Gastrocnemius medialis (tissue), 4 donors: ENCODE measurements around the gene TEX14.

ENCODE experiments used
- POLR2A ChIP-seq, 2 donors: fragments of 450-650 bp; IDR thresholded peaks; one replicate each; pipeline ENCODE4 v1.6.1; 2017; ENCODE audit warnings: antibody characterized with exemption in 2 of 2, mild to moderate bottlenecking in 2 of 2, moderate library complexity in 2 of 2
- TF ChIP-seq, protein P1 (sequence below), 5 experiments: fragments of 450-650 bp in 3 of 5; fragments of 200-600 bp in 2 of 5; sonication (generic) in 2 of 5; IDR thresholded peaks in 4 of 5; conservative IDR thresholded peaks in 1 of 5; 1 replicate in 4 of 5; 2 replicates in 1 of 5; pipeline ENCODE4 v1.5.1; 2016 to 2019; ENCODE audit warnings: antibody characterized with exemption in 5 of 5, mild to moderate bottlenecking in 3 of 5, moderate library complexity in 3 of 5

DNA sequence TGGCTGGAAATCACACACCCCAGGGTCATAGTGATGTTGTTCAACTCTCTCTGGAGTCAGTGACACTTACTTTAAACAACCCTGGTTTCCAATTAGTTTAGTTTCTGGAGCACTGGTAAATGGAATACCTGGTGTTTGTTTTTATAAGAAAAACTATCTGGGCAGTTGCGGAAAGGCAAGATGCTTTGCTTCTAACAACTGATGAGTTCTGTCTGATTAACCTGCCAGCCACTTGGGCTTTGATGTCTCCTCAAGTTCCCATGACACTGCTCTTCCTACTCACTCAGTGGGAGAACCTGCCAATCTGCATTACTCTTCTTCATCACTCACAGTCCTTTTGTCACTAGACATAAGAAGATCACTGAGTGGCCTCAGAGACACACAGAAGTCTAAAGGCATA is 98.7 kb downstream of the TEX14 start:
- TF ChIP-seq POLR2A (IDR thresholded peaks at IDR 0.05), result no peak
- TF ChIP-seq, protein P1, sequence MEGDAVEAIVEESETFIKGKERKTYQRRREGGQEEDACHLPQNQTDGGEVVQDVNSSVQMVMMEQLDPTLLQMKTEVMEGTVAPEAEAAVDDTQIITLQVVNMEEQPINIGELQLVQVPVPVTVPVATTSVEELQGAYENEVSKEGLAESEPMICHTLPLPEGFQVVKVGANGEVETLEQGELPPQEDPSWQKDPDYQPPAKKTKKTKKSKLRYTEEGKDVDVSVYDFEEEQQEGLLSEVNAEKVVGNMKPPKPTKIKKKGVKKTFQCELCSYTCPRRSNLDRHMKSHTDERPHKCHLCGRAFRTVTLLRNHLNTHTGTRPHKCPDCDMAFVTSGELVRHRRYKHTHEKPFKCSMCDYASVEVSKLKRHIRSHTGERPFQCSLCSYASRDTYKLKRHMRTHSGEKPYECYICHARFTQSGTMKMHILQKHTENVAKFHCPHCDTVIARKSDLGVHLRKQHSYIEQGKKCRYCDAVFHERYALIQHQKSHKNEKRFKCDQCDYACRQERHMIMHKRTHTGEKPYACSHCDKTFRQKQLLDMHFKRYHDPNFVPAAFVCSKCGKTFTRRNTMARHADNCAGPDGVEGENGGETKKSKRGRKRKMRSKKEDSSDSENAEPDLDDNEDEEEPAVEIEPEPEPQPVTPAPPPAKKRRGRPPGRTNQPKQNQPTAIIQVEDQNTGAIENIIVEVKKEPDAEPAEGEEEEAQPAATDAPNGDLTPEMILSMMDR (IDR thresholded peaks at IDR 0.05 in 4 of 5, conservative IDR thresholded peaks at IDR 0.05 in 1 of 5), result no peak
